ENCODE measurements around the gene UTP3.
"Not testable (repeated sequence)": the region's sequence is repeated elsewhere in the genome, so short reads cannot be mapped to it uniquely, and the experiment has no call there.

Gene UTP3

GRCh38 chr4:70687392-70687791 lies 940 bp upstream of the UTP3 start:
- peak in 1 of 2 donors; percentile 11 for DNase-seq

GRCh38 chr4:70688795-70689231 lies 481 bp downstream of the UTP3 start:
- DNase-seq, result peak in 1 of 2 donors; percentile 22

GRCh38 chr4:70691661-70692060 lies 3.3 kb downstream of the UTP3 start:
- no peak for DNase-seq

- DNase-seq, result not testable (repeated sequence)
These were observed 6.3 kb downstream of the UTP3 start for GRCh38 chr4:70694633-70695032.

- not testable (repeated sequence) for DNase-seq
These were observed 10.1 kb downstream of the UTP3 start for GRCh38 chr4:70698435-70698834.

GRCh38 chr4:70700712-70701111 lies 12.4 kb downstream of the UTP3 start:
- no peak for DNase-seq

- DNase-seq, result no peak
These were observed 12.9 kb downstream of the UTP3 start for GRCh38 chr4:70701271-70701670.

GRCh38 chr4:70702592-70702991 lies 14.3 kb downstream of the UTP3 start:
- DNase-seq, result not testable (repeated sequence)

GRCh38 chr4:70703619-70704214 lies 15.4 kb downstream of the UTP3 start:
- DNase-seq, result no peak

- peak; percentile 39 to 57 for DNase-seq
These were observed 16.0 kb downstream of the UTP3 start for GRCh38 chr4:70704215-70704930.

GRCh38 chr4:70704931-70705182 lies 16.5 kb downstream of the UTP3 start:
- DNase-seq, result peak in 1 of 2 donors; percentile 37

- DNase-seq, result peak; percentile 71
These were observed 17.1 kb downstream of the UTP3 start for GRCh38 chr4:70705183-70706043.

- no peak for DNase-seq
These were observed 17.7 kb downstream of the UTP3 start for GRCh38 chr4:70706044-70706461.

GRCh38 chr4:70706516-70706915 lies 18.2 kb downstream of the UTP3 start:
- no peak for DNase-seq

GRCh38 chr4:70709611-70710205 lies 21.4 kb downstream of the UTP3 start:
- DNase-seq, result no peak

- no peak for DNase-seq
These were observed 23.3 kb downstream of the UTP3 start for GRCh38 chr4:70711599-70711998.

- no peak for DNase-seq
These were observed 23.8 kb downstream of the UTP3 start for GRCh38 chr4:70712150-70712549.

GRCh38 chr4:70712604-70713452 lies 24.5 kb downstream of the UTP3 start:
- no peak for DNase-seq

- no peak for DNase-seq
These were observed 25.2 kb downstream of the UTP3 start for GRCh38 chr4:70713453-70714078.

GRCh38 chr4:70714079-70714887 lies 26.0 kb downstream of the UTP3 start:
- no peak for DNase-seq

- DNase-seq, result no peak
These were observed 26.8 kb downstream of the UTP3 start for GRCh38 chr4:70715097-70715496.
